ENCODE data around the gene TAOK2. TPM values are rescaled to one million over a fixed set of nuclear protein-coding genes. Genes with fewer than 3 reads are reported as not detected.

The TAOK2 gene
- total and polyA plus RNA-seq, 2 of the 13 experiments (the other 11 are each of a cell fraction or from before 2014, with no cell fraction given), result 17.4 to 43.2 TPM

DNA sequence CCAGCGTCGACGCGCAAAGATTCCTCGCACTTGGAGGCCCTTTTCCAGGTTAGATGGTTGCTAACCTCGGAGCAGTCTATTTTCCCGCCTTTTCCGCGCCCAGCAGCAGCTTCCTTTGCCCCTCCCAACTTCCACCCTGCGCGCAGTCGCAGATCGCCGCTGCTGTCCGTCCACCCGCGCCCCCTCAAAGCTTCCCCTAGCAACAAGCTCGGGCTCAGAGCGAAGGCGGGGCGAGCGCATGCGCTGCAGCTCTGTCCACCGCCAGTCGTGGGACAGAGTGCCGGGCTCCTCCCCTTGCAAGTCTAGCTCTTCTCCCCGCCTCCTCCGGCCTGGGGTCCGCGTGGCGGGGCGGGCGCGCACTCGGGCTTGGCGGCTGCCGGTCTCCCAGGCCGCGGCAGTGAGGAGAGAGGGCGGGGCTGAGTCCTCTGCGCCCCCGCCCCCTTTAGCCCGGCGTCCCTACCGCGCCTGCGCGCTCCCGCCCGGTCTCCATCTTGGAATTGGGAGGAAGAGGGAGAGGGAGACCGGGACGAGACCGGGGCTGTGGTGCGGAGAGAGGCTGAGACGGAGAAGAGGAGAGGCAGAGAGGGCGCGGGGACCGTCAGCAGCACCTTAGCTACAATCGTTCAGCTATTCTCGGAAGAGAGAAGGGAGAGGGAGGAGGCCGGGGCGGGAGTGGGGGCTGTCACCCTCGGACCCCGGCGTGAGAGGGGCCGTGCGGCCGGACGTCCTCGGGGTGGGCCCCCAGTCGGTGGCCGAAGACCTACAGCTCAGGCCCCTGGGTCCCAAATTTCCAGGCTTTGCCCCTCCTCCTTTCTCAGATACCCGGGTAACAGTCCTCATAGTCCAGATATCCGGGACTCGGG, at the start of gene TAOK2 (continued):
- TF ChIP-seq ZNF317 (CRISPR knock-in tag; IDR thresholded peaks at IDR 0.05) (peak; percentile 69), TEAD3 (CRISPR knock-in tag; optimal IDR thresholded peaks at IDR 0.05; ENCODE audit: borderline replicate concordance) (peak; percentile 74), TBL1XR1 (IDR thresholded peaks at IDR 0.05; ENCODE audit: borderline replicate concordance, low read length, partially characterized antibody) (no peak), ZNF431 (CRISPR knock-in tag; IDR thresholded peaks at IDR 0.05; ENCODE audit: borderline replicate concordance, low read depth) (peak; percentile 78; the same call in 1 of the 2 replicates), STAG1 (CRISPR knock-in tag; IDR thresholded peaks at IDR 0.05) (peak; percentile 32), TEAD2 (CRISPR knock-in tag; IDR thresholded peaks at IDR 0.05) (0 out of 2 replicates have a peak, but pooled peaks have one; percentile 71), ZNF232 (CRISPR knock-in tag; IDR thresholded peaks at IDR 0.05; ENCODE audit: borderline replicate concordance) (no peak; the same call in 1 of the 2 replicates), ZNF546 (CRISPR knock-in tag; conservative IDR thresholded peaks at IDR 0.05) (peak; percentile 86), THAP11 (CRISPR knock-in tag; IDR thresholded peaks at IDR 0.05) (peak; percentile 87), SRY (CRISPR knock-in tag; IDR thresholded peaks at IDR 0.05) (peak; percentile 53; the same call in 1 of the 2 replicates), SP1 (IDR thresholded peaks at IDR 0.05) (no peak), SP1 (CRISPR knock-in tag; IDR thresholded peaks at IDR 0.05) (peak; percentile 81), SATB2 (CRISPR knock-in tag; IDR thresholded peaks at IDR 0.05) (no peak), CENPX (CRISPR knock-in tag; IDR thresholded peaks at IDR 0.05) (no peak), ZFP41 (CRISPR knock-in tag; IDR thresholded peaks at IDR 0.05; ENCODE audit: borderline replicate concordance) (no peak; the same call in 1 of the 2 replicates), ZNF296 (CRISPR knock-in tag; conservative IDR thresholded peaks at IDR 0.05) (peak; percentile 31; the same call in 1 of the 2 replicates), ZNF670 (CRISPR knock-in tag; IDR thresholded peaks at IDR 0.05; ENCODE audit: borderline replicate concordance) (peak; percentile 51; the same call in 1 of the 2 replicates), ZNF790 (CRISPR knock-in tag; IDR thresholded peaks at IDR 0.05; ENCODE audit: borderline replicate concordance) (peak; percentile 80; the same call in 1 of the 2 replicates), ZFP36L1 (CRISPR knock-in tag; IDR thresholded peaks at IDR 0.05) (peak; percentile 95)
- TF ChIP-seq, protein P1, sequence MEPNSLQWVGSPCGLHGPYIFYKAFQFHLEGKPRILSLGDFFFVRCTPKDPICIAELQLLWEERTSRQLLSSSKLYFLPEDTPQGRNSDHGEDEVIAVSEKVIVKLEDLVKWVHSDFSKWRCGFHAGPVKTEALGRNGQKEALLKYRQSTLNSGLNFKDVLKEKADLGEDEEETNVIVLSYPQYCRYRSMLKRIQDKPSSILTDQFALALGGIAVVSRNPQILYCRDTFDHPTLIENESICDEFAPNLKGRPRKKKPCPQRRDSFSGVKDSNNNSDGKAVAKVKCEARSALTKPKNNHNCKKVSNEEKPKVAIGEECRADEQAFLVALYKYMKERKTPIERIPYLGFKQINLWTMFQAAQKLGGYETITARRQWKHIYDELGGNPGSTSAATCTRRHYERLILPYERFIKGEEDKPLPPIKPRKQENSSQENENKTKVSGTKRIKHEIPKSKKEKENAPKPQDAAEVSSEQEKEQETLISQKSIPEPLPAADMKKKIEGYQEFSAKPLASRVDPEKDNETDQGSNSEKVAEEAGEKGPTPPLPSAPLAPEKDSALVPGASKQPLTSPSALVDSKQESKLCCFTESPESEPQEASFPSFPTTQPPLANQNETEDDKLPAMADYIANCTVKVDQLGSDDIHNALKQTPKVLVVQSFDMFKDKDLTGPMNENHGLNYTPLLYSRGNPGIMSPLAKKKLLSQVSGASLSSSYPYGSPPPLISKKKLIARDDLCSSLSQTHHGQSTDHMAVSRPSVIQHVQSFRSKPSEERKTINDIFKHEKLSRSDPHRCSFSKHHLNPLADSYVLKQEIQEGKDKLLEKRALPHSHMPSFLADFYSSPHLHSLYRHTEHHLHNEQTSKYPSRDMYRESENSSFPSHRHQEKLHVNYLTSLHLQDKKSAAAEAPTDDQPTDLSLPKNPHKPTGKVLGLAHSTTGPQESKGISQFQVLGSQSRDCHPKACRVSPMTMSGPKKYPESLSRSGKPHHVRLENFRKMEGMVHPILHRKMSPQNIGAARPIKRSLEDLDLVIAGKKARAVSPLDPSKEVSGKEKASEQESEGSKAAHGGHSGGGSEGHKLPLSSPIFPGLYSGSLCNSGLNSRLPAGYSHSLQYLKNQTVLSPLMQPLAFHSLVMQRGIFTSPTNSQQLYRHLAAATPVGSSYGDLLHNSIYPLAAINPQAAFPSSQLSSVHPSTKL (CRISPR knock-in tag; IDR thresholded peaks at IDR 0.05), result peak; percentile 40; the same call in 1 of the 2 replicates
- TF ChIP-seq, protein P2, sequence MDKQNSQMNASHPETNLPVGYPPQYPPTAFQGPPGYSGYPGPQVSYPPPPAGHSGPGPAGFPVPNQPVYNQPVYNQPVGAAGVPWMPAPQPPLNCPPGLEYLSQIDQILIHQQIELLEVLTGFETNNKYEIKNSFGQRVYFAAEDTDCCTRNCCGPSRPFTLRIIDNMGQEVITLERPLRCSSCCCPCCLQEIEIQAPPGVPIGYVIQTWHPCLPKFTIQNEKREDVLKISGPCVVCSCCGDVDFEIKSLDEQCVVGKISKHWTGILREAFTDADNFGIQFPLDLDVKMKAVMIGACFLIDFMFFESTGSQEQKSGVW (CRISPR knock-in tag; IDR thresholded peaks at IDR 0.05; ENCODE audit: borderline replicate concordance), result no peak
- TF ChIP-seq, protein P3, sequence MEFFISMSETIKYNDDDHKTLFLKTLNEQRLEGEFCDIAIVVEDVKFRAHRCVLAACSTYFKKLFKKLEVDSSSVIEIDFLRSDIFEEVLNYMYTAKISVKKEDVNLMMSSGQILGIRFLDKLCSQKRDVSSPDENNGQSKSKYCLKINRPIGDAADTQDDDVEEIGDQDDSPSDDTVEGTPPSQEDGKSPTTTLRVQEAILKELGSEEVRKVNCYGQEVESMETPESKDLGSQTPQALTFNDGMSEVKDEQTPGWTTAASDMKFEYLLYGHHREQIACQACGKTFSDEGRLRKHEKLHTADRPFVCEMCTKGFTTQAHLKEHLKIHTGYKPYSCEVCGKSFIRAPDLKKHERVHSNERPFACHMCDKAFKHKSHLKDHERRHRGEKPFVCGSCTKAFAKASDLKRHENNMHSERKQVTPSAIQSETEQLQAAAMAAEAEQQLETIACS (CRISPR knock-in tag; IDR thresholded peaks at IDR 0.05), result peak; percentile 84
- TF ChIP-seq, protein P4, sequence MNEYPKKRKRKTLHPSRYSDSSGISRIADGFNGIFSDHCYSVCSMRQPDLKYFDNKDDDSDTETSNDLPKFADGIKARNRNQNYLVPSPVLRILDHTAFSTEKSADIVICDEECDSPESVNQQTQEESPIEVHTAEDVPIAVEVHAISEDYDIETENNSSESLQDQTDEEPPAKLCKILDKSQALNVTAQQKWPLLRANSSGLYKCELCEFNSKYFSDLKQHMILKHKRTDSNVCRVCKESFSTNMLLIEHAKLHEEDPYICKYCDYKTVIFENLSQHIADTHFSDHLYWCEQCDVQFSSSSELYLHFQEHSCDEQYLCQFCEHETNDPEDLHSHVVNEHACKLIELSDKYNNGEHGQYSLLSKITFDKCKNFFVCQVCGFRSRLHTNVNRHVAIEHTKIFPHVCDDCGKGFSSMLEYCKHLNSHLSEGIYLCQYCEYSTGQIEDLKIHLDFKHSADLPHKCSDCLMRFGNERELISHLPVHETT (CRISPR knock-in tag; conservative IDR thresholded peaks at IDR 0.05), result peak; percentile 76; the same call in 1 of the 2 replicates

All from HepG2 (cell line).